HL-60 (cell line): ENCODE measurements around the gene RHCG.

Source experiments
- GABPA ChIP-seq: IDR thresholded peaks from 2 replicates; pipeline ENCODE4 v1.6.1; 2012; ENCODE audit warnings: low read depth
- TF ChIP-seq, protein P1 (sequence below): IDR thresholded peaks from one replicate; pipeline ENCODE4 v1.5.1; 2011; ENCODE audit warnings: low read length, control low read depth, inconsistent platforms; ENCODE audit not compliant: insufficient read depth

DNA sequence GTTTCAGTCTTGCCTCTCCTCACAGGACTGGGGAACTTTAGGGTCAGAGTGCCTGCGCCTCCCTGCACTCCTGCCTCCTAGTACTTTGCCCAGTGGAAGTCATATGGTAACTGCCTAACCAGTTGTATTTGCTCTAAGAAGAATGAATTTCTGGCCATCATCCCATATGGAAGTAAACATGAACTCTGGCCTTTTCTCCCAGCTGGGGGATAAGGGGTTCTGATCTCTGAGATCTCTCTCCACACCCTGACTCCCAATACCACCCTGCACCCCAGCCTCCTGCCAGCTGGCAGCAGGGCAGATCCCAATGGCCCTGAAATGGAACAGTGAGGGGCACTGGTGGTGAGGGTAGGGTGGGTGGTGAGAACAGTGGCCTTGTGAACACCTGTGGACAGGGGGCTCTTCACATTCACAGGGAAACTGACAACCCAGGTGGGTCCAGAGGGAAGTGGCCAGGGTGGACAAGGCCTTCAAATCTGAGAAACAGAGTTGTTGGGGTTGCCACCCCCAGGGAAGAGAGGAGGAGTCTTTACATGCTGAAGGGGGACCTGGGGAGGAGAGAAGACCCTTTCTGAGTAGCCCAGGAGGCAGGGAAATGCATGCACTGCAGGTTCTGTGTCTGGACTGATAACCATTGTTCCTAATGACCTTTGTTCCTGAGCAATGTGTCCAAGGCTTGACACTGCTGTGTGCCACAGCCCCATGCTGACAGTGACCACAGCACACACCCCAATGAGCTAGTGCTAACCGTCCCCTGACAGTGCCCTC, 36.9 kb downstream of the RHCG start:
- TF ChIP-seq, protein P1, sequence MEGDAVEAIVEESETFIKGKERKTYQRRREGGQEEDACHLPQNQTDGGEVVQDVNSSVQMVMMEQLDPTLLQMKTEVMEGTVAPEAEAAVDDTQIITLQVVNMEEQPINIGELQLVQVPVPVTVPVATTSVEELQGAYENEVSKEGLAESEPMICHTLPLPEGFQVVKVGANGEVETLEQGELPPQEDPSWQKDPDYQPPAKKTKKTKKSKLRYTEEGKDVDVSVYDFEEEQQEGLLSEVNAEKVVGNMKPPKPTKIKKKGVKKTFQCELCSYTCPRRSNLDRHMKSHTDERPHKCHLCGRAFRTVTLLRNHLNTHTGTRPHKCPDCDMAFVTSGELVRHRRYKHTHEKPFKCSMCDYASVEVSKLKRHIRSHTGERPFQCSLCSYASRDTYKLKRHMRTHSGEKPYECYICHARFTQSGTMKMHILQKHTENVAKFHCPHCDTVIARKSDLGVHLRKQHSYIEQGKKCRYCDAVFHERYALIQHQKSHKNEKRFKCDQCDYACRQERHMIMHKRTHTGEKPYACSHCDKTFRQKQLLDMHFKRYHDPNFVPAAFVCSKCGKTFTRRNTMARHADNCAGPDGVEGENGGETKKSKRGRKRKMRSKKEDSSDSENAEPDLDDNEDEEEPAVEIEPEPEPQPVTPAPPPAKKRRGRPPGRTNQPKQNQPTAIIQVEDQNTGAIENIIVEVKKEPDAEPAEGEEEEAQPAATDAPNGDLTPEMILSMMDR, result no peak
- no peak for TF ChIP-seq GABPA
